ENCODE results near the gene EMC6.
"Not testable (repeated sequence)": the region's sequence is repeated elsewhere in the genome, so short reads cannot be mapped to it uniquely, and the experiment has no call there.

EMC6 gene

GRCh38 chr17:3695723-3696411, 27.3 kb downstream of the EMC6 start, which contains the start of gene P2RX5:
Gene P2RX5 (minus strand): TSS chr17:3696155. CDS start chr17:3696005, 150 bp downstream.
- peak; percentile 34 for DNase-seq
- in situ Hi-C loops (cut with HindIII; ENCODE audit: low pct_ligation_motif_present, low pct_unique_long_range_greater_than_20kb, low sequenced_read_pairs) = no loop called here

- in situ Hi-C loops (cut with HindIII; ENCODE audit: low pct_ligation_motif_present, low pct_unique_long_range_greater_than_20kb, low sequenced_read_pairs) = no loop called here
- DNase-seq = no peak
These were observed 28.5 kb downstream of the EMC6 start for GRCh38 chr17:3697103-3697476.

- in situ Hi-C loops (cut with HindIII; ENCODE audit: low pct_ligation_motif_present, low pct_unique_long_range_greater_than_20kb, low sequenced_read_pairs) = no loop called here
- no peak for DNase-seq
These were observed 29.5 kb downstream of the EMC6 start for GRCh38 chr17:3698139-3698538.

GRCh38 chr17:3699951-3700350, 31.3 kb downstream of the EMC6 start:
- DNase-seq = no peak
- in situ Hi-C loops (cut with HindIII; ENCODE audit: low pct_ligation_motif_present, low pct_unique_long_range_greater_than_20kb, low sequenced_read_pairs) = no loop called here

GRCh38 chr17:3702041-3702539, 33.5 kb downstream of the EMC6 start:
- in situ Hi-C loops (cut with HindIII; ENCODE audit: low pct_ligation_motif_present, low pct_unique_long_range_greater_than_20kb, low sequenced_read_pairs); DNase-seq: not testable (repeated sequence)

DNA sequence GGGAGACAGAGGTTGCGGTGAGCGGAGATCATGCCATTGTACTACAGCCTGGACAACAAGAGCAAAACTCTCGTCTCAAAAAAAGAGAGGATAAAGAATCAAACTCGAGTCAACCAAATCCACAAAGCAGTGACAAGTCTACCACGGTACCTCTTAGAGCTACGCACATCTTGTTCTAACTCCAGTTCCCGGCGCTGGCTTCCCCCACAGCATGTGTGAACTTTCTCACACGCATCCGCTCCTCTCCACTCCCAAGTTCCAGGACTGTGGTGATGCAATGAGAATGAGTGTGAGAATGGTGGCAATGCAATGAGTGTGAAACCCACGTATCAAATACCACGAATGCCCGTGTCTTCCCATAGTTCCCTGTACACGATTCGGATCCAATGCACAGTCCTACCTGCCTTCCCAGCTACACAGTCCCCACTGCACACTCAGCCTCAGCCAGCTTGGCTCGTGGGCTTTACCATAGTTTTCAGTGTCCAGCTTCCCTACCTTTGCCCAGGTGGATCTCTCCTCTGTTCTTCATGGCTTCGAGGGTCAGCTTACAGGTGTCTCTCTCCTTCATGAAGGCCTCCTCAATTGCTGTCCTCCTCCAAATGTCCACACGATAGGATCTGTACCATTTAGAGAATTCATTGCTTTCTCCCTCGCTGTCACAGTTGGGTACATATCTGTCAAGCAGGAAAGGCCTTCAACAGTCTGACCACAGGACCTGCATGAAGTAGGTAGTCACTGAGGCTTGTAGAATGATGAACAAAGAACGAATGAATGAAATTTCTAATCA, 36.5 kb downstream of the EMC6 start:
- DNase-seq = no peak
- in situ Hi-C loops (cut with HindIII; ENCODE audit: low pct_ligation_motif_present, low pct_unique_long_range_greater_than_20kb, low sequenced_read_pairs) = no loop called here

DNA sequence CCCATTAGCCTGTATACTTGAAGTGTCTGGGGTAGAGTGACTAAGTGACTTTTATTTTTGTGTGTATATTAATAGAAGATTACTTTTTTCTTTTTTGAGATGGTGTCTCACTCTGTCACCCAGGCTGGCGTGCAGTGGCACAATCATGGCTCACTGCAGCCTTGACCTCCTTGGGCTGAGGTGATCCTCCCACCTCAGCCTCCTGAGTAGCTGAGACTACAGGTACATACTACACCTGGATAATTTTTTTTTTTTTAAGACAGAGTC, 37.0 kb downstream of the EMC6 start:
- DNase-seq; in situ Hi-C loops (cut with HindIII; ENCODE audit: low pct_ligation_motif_present, low pct_unique_long_range_greater_than_20kb, low sequenced_read_pairs): not testable (repeated sequence)

GRCh38 chr17:3708366-3708765, 39.8 kb downstream of the EMC6 start:
- in situ Hi-C loops (cut with HindIII; ENCODE audit: low pct_ligation_motif_present, low pct_unique_long_range_greater_than_20kb, low sequenced_read_pairs) = no loop called here
- no peak for DNase-seq

- DNase-seq = peak; percentile 59
- in situ Hi-C loops (cut with HindIII; ENCODE audit: low pct_ligation_motif_present, low pct_unique_long_range_greater_than_20kb, low sequenced_read_pairs) = no loop called here
These were observed 42.4 kb downstream of the EMC6 start for GRCh38 chr17:3710951-3711383.

DNA sequence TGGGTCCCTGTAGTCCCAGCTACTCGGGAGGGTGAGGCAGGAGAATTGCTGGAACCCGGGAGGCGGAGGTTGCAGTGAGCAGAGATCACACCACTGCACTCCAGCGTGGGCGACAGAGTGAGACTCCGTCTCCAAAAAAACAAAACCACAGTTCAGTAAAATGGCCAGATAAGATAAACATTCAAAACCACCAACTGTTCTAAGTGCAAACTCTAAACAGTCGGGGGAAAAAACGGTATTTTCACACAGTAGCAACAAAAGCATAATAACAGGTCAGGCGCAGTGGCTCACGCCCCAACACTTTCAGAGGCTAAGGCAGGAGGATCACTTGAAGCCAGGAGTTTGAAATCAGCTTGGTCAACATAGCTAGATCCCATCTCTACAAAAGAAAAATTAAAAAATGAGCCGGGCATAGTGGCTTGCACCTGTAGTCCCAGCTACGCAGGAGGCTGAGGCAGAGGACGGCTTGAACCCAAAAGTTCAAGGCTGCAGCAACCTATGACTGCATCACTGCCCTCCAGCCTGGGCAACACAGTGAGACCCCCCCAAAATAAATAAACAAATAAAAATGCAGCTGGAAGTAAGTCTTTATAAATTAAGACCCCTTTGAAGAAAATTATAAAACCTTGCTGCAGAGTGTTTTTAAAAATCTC, 44.3 kb downstream of the EMC6 start:
- in situ Hi-C loops (cut with HindIII; ENCODE audit: low pct_ligation_motif_present, low pct_unique_long_range_greater_than_20kb, low sequenced_read_pairs) = no loop called here
- no peak for DNase-seq

DNA sequence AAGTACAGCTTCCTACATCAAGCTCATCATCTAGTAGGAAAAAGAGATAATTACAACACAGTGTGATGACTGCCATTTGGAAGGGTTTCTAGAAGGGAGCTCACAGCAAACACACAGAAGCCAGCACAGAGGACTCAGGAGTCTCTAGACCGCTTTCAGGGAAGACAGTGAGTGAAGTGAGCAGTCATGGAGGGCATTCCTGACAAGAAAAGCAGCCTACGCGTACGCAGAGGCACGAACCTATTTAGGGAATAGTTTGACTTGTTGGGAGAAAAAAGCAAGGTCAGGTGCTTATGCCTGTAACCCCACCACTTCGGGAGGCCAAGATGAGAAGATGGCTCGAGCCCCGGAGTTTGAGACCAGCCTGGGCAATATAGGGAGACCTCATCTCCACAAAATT, 46.7 kb downstream of the EMC6 start:
- in situ Hi-C loops (cut with HindIII; ENCODE audit: low pct_ligation_motif_present, low pct_unique_long_range_greater_than_20kb, low sequenced_read_pairs) = no loop called here
- DNase-seq = no peak

DNA sequence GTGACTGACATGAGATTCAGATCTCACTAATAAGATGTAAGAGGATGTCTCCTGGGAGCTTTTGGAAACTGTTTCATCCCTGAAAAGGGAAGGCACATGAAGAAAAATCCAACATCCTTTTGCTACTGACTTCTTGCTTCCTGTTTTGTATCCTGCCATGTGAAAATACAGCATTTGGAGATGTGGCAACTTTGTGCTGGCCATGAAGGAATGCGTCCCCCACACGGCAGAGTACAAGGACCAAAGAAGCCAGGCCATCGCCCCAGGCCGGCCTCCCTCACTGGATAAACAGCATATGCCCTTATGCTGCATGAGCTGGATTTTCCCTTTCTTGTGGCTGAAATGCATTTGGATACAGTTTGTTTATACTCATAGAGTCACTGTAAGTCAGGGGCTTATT, 49.6 kb downstream of the EMC6 start:
- in situ Hi-C loops (cut with HindIII; ENCODE audit: low pct_ligation_motif_present, low pct_unique_long_range_greater_than_20kb, low sequenced_read_pairs) = no loop called here
- DNase-seq = no peak

GRCh38 chr17:3719265-3719664, 50.7 kb downstream of the EMC6 start:
- in situ Hi-C loops (cut with HindIII; ENCODE audit: low pct_ligation_motif_present, low pct_unique_long_range_greater_than_20kb, low sequenced_read_pairs) = no loop called here
- no peak for DNase-seq
